Muscle of leg (tissue), 11 donors: ENCODE data around the gene DMBT1. TPM values are rescaled to one million over a fixed set of nuclear protein-coding genes. Genes with fewer than 3 reads are reported as not detected.

Experiments used
- DNase-seq: peaks from one replicate; pipeline ENCODE4 v3.0.0; 2013
- H3K27ac ChIP-seq: one replicate; pipeline ENCODE4 v1.5.1; 2013; ENCODE audit warnings: mild to moderate bottlenecking, low read length, control low read depth
- H3K27me3 ChIP-seq: one replicate; pipeline ENCODE4 v1.6.1; 2013; ENCODE audit warnings: low read length; ENCODE audit not compliant: control insufficient read depth, insufficient read depth
- H3K36me3 ChIP-seq: one replicate; pipeline ENCODE4 v1.6.1; 2013; ENCODE audit warnings: low read length; ENCODE audit not compliant: control insufficient read depth, insufficient read depth
- H3K4me1 ChIP-seq: one replicate; pipeline ENCODE4 v1.6.1; 2013; ENCODE audit warnings: low read length; ENCODE audit not compliant: control insufficient read depth, insufficient read depth
- H3K4me3 ChIP-seq: one replicate; pipeline ENCODE4 v1.5.1; 2013; ENCODE audit warnings: low read length, control low read depth
- H3K9me3 ChIP-seq: replicated peaks from 2 replicates; pipeline ENCODE4 v1.6.1; 2013; ENCODE audit warnings: low read depth, low read length; ENCODE audit not compliant: control insufficient read depth
- WGBS: methylation state at CpG from one replicate; pipeline ENCODE4 v1.1.5; 2013; ENCODE audit warnings: missing lambda C conversion rate; ENCODE audit not compliant: insufficient coverage; 5-methylcytosine and 5-hydroxymethylcytosine counted together
- polyA plus RNA-seq, 8 donors: library from polyadenylated mRNA; unstranded; fragments of 120-200 nt; gene quantifications; one replicate each; pipeline versions ENCODE4 v1.2.1 to v1.2.3, GENCODE V29; 2013; ENCODE audit warnings: inconsistent platforms in 1 of 8, low replicate concordance in 1 of 8; ENCODE audit not compliant: insufficient read length in 8 of 8, insufficient read depth in 1 of 8
- total RNA-seq: library from RNA; stranded (reverse); fragments of 120-200 nt; gene quantifications from one replicate; pipeline ENCODE4 v1.2.4, GENCODE V29; 2013

Gene DMBT1
- total and polyA plus RNA-seq, 9 donors = under 0.01 to 14.3 (median 0.40) TPM; not detected in 3

GRCh38 chr10:122558452-122558851, 2.1 kb upstream of the DMBT1 start:
- no peak overlapping the region for H3K27ac ChIP-seq
- H3K36me3 ChIP-seq = no peaks in the 10 kb centered on the region
- H3K27me3 ChIP-seq = peaks cover 26% of the 10 kb centered on the region
- H3K4me1 ChIP-seq = no peaks in the 10 kb centered on the region
- WGBS = 73% methylated on average over 5 of the region's 5 CpGs
- no peaks in the 10 kb centered on the region for H3K9me3 ChIP-seq
- no peak overlapping the region for H3K4me3 ChIP-seq
- no peak for DNase-seq

- no peaks in the 10 kb centered on the region for H3K9me3 ChIP-seq
- H3K27me3 ChIP-seq = peaks cover 31% of the 10 kb centered on the region
- 86% methylated on average over 1 of the region's 2 CpGs for WGBS
- H3K36me3 ChIP-seq = no peaks in the 10 kb centered on the region
- no peak for DNase-seq
- no peak overlapping the region for H3K27ac ChIP-seq
- no peak overlapping the region for H3K4me3 ChIP-seq
- H3K4me1 ChIP-seq = no peaks in the 10 kb centered on the region
These were observed 1.3 kb upstream of the DMBT1 start for GRCh38 chr10:122559228-122559627.

GRCh38 chr10:122561212-122561611, 658 bp downstream of the DMBT1 start:
- peaks cover 28% of the 10 kb centered on the region for H3K27me3 ChIP-seq
- 72% methylated on average over 2 of the region's 6 CpGs for WGBS
- no peaks in the 10 kb centered on the region for H3K9me3 ChIP-seq

GRCh38 chr10:122561792-122562191, 1.2 kb downstream of the DMBT1 start:
- Histone ChIP-seq H3K9me3 (no peaks in the 10 kb centered on the region), H3K36me3 (no peaks in the 10 kb centered on the region), H3K27ac (no peak overlapping the region), H3K27me3 (peaks cover 26% of the 10 kb centered on the region), H3K4me3 (no peak overlapping the region), H3K4me1 (peaks cover 3% of the 10 kb centered on the region)
- no peak for DNase-seq

More at GRCh38 chr10:122561212-122561611, 658 bp downstream of the DMBT1 start:
- no peak for DNase-seq
- H3K36me3 ChIP-seq = no peaks in the 10 kb centered on the region
- H3K4me3 ChIP-seq = no peak overlapping the region
- peaks cover 3% of the 10 kb centered on the region for H3K4me1 ChIP-seq
- H3K27ac ChIP-seq = no peak overlapping the region

GRCh38 chr10:122564980-122565379, 4.4 kb downstream of the DMBT1 start:
- no peak for DNase-seq
- no peak overlapping the region for H3K27ac ChIP-seq
- H3K36me3 ChIP-seq = no peaks in the 10 kb centered on the region
- H3K9me3 ChIP-seq = no peaks in the 10 kb centered on the region
- H3K4me3 ChIP-seq = no peak overlapping the region
- peaks cover 3% of the 10 kb centered on the region for H3K4me1 ChIP-seq
- peaks cover 16% of the 10 kb centered on the region for H3K27me3 ChIP-seq

GRCh38 chr10:122565766-122566206, 5.2 kb downstream of the DMBT1 start:
- DNase-seq = peak; percentile 95
- Histone ChIP-seq H3K4me1 (peaks cover 3% of the 10 kb centered on the region), H3K27ac (no peak overlapping the region), H3K27me3 (peaks cover 13% of the 10 kb centered on the region), H3K9me3 (no peaks in the 10 kb centered on the region), H3K4me3 (no peak overlapping the region), H3K36me3 (no peaks in the 10 kb centered on the region)
- 3% methylated on average over 5 of the region's 13 CpGs for WGBS

- H3K27me3 ChIP-seq = peaks cover 13% of the 10 kb centered on the region
- H3K9me3 ChIP-seq = no peaks in the 10 kb centered on the region
- H3K4me3 ChIP-seq = no peak overlapping the region
- no CpG with 5 or more reads among the region's 1 CpG for WGBS
- H3K36me3 ChIP-seq = no peaks in the 10 kb centered on the region
- H3K27ac ChIP-seq = no peak overlapping the region
- H3K4me1 ChIP-seq = peaks cover 3% of the 10 kb centered on the region
- no peak for DNase-seq
These were observed 6.1 kb downstream of the DMBT1 start for GRCh38 chr10:122566632-122567031.

- no peaks in the 10 kb centered on the region for H3K36me3 ChIP-seq
- WGBS = 44% methylated on average over 5 of the region's 5 CpGs
- H3K9me3 ChIP-seq = no peaks in the 10 kb centered on the region
- H3K4me1 ChIP-seq = peaks cover 3% of the 10 kb centered on the region
- H3K27ac ChIP-seq = no peak overlapping the region
- DNase-seq = no peak
- no peak overlapping the region for H3K4me3 ChIP-seq
- peaks cover 13% of the 10 kb centered on the region for H3K27me3 ChIP-seq
These were observed 6.6 kb downstream of the DMBT1 start for GRCh38 chr10:122567056-122567660.

GRCh38 chr10:122568551-122568950, 8.0 kb downstream of the DMBT1 start:
- H3K9me3 ChIP-seq = no peaks in the 10 kb centered on the region
- no peak overlapping the region for H3K4me3 ChIP-seq
- peaks cover 3% of the 10 kb centered on the region for H3K4me1 ChIP-seq
- peaks cover 8% of the 10 kb centered on the region for H3K27me3 ChIP-seq
- no peak for DNase-seq
- no peak overlapping the region for H3K27ac ChIP-seq
- WGBS = 88% methylated on average over 8 of the region's 8 CpGs
- no peaks in the 10 kb centered on the region for H3K36me3 ChIP-seq

- no peaks in the 10 kb centered on the region for H3K36me3 ChIP-seq
- peaks cover 1% of the 10 kb centered on the region for H3K4me1 ChIP-seq
- no peak overlapping the region for H3K27ac ChIP-seq
- WGBS = 89% methylated on average over 2 of the region's 6 CpGs
- DNase-seq = no peak
- no peak overlapping the region for H3K4me3 ChIP-seq
- no peaks in the 10 kb centered on the region for H3K9me3 ChIP-seq
- peaks cover 6% of the 10 kb centered on the region for H3K27me3 ChIP-seq
These were observed 10.4 kb downstream of the DMBT1 start for GRCh38 chr10:122570920-122571319.

GRCh38 chr10:122571892-122572291, 11.3 kb downstream of the DMBT1 start:
- WGBS = 94% methylated on average over 3 of the region's 3 CpGs
- H3K36me3 ChIP-seq = no peaks in the 10 kb centered on the region
- no peak for DNase-seq

More at GRCh38 chr10:122571892-122572291, 11.3 kb downstream of the DMBT1 start:
- no peaks in the 10 kb centered on the region for H3K9me3 ChIP-seq
- peaks cover 6% of the 10 kb centered on the region for H3K27me3 ChIP-seq
- no peaks in the 10 kb centered on the region for H3K4me1 ChIP-seq
- H3K4me3 ChIP-seq = no peak overlapping the region
- no peak overlapping the region for H3K27ac ChIP-seq
